HG02610 (cell line): Measurements from ENCODE around the gene VGLL2.

ENCODE experiments used
- ATAC-seq: cut with Tn5 transposase; IDR thresholded peaks from one replicate; pipeline ENCODE4 v1.9.1; 2021; ENCODE audit warnings: mild to moderate bottlenecking, moderate library complexity; ENCODE audit not compliant: unreplicated experiment

VGLL2 gene

DNA sequence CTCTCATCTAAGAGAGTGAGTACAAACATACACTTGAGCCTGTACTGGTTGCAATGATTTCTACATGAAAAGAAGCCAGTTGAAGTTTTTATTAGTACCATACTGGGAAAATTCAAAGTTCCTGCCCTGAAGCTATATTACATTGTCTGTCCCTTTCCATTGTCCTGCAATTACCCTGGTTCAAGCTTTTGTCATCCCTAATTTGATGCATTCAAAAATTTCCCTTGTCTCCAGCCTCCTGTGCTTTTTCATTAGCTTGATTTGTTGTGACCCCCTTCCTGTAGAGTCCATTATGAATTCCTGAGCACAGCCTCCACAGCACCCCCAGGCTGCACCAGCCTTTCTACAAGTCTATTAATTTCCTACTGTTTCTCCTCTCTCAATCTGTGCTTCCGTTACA lies 46.4 kb downstream of the VGLL2 start:
- no peak for ATAC-seq

DNA sequence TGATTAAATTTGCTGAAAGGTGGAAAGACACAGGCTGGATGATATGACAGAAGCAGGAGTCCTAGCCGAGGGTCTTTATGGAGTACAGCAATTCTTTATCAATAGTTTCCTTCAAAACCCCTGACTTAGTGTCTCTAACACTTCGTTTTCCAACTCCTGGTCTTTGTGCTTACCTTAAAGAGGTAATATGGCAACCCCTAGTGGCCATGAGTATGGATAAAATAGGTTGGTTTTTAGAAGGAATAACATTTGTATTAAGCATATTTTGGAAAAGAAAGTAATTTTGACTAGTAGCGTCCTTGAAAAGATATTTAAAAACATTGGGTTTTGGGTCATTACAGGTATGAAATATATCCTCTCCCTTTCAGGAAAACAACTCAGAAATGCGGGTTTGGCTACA lies 51.9 kb downstream of the VGLL2 start:
- ATAC-seq = no peak
